Ovary (tissue), 9 donors: ENCODE results near the gene DOCK10. TPM values are rescaled to one million over a fixed set of nuclear protein-coding genes. Genes with fewer than 3 reads are reported as not detected.

ENCODE experiments used
- DNase-seq, 5 donors: peaks; one replicate each; pipeline ENCODE4 v3.0.0-alpha.2; 2019 to 2020
- H3K27ac ChIP-seq, 2 donors: fragments of 200-600 bp; one replicate each; pipeline versions ENCODE4 v1.5.1 to v1.8.0; 2019 to 2022
- H3K27me3 ChIP-seq: fragments of 200-600 bp; one replicate; pipeline ENCODE4 v1.8.0; 2022
- H3K36me3 ChIP-seq: fragments of 200-600 bp; sonication (generic); one replicate; pipeline ENCODE4 v1.5.1; 2019
- H3K4me1 ChIP-seq: one replicate; pipeline ENCODE4 v1.8.1; 2013; ENCODE audit warnings: mild to moderate bottlenecking, moderate library complexity; ENCODE audit not compliant: insufficient read depth
- H3K4me3 ChIP-seq: fragments of 200-600 bp; sonication (generic); one replicate; pipeline ENCODE4 v1.5.1; 2017
- H3K9me3 ChIP-seq, 2 donors: fragments of 200-600 bp in 1 of 2; sonication (generic) in 1 of 2; one replicate each; pipeline versions ENCODE4 v1.5.1 to v1.8.1; 2013 to 2019; ENCODE audit warnings: mild to moderate bottlenecking in 1 of 2, moderate library complexity in 1 of 2
- EP300 ChIP-seq: sonication (generic); formaldehyde crosslinking; IDR thresholded peaks from one replicate; pipeline ENCODE4 v1.6.1; 2017; ENCODE audit warnings: antibody characterized with exemption
- POLR2A ChIP-seq: fragments of 450-650 bp; IDR thresholded peaks from one replicate; pipeline ENCODE4 v1.6.1; 2017; ENCODE audit warnings: antibody characterized with exemption, mild to moderate bottlenecking, moderate library complexity
- WGBS, 3 donors: extraction: QIAGEN DNeasy Blood & Tissue Kit in 1 of 3; methylation state at CpG; one replicate each; pipeline versions ENCODE4 v1.1.5 to v1.1.7; 2013 to 2017; 5-methylcytosine and 5-hydroxymethylcytosine counted together
- intact Hi-C, 4 donors: fragments of 100-400 bp; cut with DNase I; formaldehyde crosslinking; loops; one replicate each; pipeline versions ENCODE4 v1.11.0 to v1.15.1; 2022 to 2023
- polyA plus RNA-seq, 2 donors: library from polyadenylated mRNA; stranded (reverse); fragments of 200-250 nt in 1 of 2; fragments of 350-450 nt in 1 of 2; fragmentation: Illumina TruSeq in 1 of 2; extraction: RNeasy Lipid Tissue Mini Kit (QIAGEN cat#74804) in 1 of 2; gene quantifications; one replicate each; pipeline ENCODE4 v1.2.3, GENCODE V29; 2013 to 2014
- total RNA-seq, 7 donors: library from RNA; depleted of rRNA in 2 of 7; stranded (reverse); fragments of >200 nt in 2 of 7; fragmentation: NEBNext Ultra II Directional in 3 of 7; extraction: Animal tissue kit (Norgen Biotek cat#: 25700) in 3 of 7; gene quantifications; one replicate each; pipeline versions ENCODE4 v1.1.0 to v1.2.4, GENCODE V29; 2016 to 2023
- TF ChIP-seq, protein P1 (sequence below), 3 donors: fragments of 450-650 bp in 2 of 3; fragments of 200-600 bp in 1 of 3; IDR thresholded peaks; one replicate each; pipeline versions ENCODE4 v1.5.1 to v1.8.0; 2016 to 2022; ENCODE audit warnings: antibody characterized with exemption in 3 of 3, mild to moderate bottlenecking in 1 of 3
- donor health status: DM: no; HTN: no; CAD: no; lungs with moderate emphysema.
- donor health status: DM: no; HTN: no; CAD: no.
- donor health status: Bipolar disorder and iron deficiency.
- donor health status: DM: yes; HTN: yes; CAD: no.
- donor health status: DM: no; HTN: no; CAD: no.
- donor health status: DM: yes; HTN: yes; CAD: no.

Gene DOCK10
- total and polyA plus RNA-seq, 9 donors, result 15.3 to 42.5 (median 31.2) TPM

DNA sequence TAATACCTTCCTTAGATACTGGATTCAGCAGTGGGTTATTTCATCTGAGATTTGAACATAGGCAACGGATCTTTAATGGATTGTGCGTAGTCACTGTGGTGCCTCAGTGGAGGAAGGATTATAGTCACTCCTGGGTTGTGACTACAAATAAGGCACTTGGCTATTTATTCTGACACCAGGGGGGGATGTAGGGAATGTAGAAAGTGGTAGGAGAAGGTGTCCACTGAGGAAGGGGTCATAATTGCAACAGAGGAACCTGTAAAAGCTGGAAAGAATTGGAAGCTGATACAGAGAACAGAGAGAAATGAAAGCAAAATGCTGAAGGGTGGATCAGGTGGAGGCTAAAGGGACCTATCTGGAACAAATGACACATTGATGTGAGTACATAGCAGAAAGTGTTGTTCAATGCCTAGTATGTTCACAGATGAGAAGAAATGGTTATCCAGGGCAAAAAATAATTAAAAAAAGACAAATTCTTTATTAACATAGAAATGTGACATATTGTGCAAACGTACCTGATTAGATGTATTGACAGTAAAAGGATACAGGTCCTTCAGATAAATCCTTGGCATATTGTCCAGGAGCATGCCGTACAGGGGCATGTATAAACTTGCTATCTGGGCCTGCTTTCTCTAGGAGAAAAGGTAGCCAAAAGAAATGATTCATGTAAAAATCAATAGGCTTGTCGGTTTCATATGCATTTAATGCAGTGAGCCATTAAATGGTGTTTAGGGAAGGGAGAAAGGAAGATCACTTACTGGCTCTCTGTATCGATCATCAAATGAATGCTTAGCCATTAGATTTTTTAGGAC lies 234.9 kb downstream of the DOCK10 start:
- WGBS, 3 donors, result 93 to 95% (median 93%) methylated on average over 6 of the region's 6 CpGs
- TF ChIP-seq, protein P1, sequence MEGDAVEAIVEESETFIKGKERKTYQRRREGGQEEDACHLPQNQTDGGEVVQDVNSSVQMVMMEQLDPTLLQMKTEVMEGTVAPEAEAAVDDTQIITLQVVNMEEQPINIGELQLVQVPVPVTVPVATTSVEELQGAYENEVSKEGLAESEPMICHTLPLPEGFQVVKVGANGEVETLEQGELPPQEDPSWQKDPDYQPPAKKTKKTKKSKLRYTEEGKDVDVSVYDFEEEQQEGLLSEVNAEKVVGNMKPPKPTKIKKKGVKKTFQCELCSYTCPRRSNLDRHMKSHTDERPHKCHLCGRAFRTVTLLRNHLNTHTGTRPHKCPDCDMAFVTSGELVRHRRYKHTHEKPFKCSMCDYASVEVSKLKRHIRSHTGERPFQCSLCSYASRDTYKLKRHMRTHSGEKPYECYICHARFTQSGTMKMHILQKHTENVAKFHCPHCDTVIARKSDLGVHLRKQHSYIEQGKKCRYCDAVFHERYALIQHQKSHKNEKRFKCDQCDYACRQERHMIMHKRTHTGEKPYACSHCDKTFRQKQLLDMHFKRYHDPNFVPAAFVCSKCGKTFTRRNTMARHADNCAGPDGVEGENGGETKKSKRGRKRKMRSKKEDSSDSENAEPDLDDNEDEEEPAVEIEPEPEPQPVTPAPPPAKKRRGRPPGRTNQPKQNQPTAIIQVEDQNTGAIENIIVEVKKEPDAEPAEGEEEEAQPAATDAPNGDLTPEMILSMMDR (IDR thresholded peaks at IDR 0.05), result no peak
- TF ChIP-seq POLR2A (no peak), EP300 (no peak)
- no peaks in the 10 kb centered on the region for H3K9me3 ChIP-seq
- H3K27ac ChIP-seq, result no peak overlapping the region
- no peaks in the 10 kb centered on the region for H3K4me1 ChIP-seq
- no peaks in the 10 kb centered on the region for H3K36me3 ChIP-seq
- no peaks in the 10 kb centered on the region for H3K27me3 ChIP-seq
- no peak for DNase-seq
- no peak overlapping the region for H3K4me3 ChIP-seq
- intact Hi-C loops, result no loop called here

DNA sequence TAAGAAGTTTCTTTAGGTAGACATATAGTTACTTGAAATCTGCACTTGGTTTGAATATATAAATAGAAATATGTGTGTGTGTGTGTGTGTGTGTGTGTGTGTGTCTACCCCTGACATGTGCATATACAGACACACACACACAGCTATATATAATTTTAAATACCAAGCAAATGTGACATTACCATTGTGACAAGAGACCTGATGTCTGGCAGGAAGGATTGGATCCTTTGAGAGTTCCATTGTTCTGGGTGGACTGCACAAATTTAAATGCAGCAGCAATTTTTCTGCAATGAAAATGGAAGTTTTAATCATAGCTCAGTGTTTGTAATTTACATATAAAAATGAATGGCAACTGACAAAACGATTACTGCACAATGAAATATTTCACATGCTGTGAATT lies 238.3 kb downstream of the DOCK10 start:
- H3K9me3 ChIP-seq, result no peaks in the 10 kb centered on the region
- WGBS, 3 donors, result 91 to 94% (median 94%) methylated on average over 1 of the region's 1 CpG
- TF ChIP-seq POLR2A (no peak), EP300 (no peak)
- TF ChIP-seq, protein P1 (IDR thresholded peaks at IDR 0.05), result no peak
- no peak overlapping the region for H3K4me3 ChIP-seq
- intact Hi-C loops, result no loop called here
- H3K4me1 ChIP-seq, result no peaks in the 10 kb centered on the region
- H3K27ac ChIP-seq, result no peak overlapping the region
- DNase-seq, result no peak
- no peaks in the 10 kb centered on the region for H3K27me3 ChIP-seq
- H3K36me3 ChIP-seq, result no peaks in the 10 kb centered on the region

DNA sequence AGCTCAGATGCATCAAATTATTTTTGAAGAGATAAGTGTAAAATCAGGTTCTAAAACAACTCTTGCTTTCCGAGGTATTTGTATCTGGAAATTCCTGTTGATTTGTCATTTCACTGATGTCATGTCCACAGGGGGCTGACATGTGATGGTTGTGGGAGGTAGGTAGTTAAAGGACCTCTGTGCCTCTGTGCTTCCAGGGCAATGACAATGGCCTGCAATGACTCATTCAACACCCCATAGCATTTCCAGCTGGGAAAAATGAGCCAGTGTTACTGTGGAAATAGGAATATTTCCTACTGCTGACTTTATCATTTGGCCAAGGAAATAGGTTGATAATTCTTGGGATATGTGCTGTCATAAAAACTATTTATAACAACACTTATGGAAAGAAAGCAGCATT lies 239.9 kb downstream of the DOCK10 start:
- Histone ChIP-seq H3K4me1 (no peaks in the 10 kb centered on the region), H3K27me3 (no peaks in the 10 kb centered on the region), H3K27ac (no peak overlapping the region), H3K36me3 (no peaks in the 10 kb centered on the region), H3K9me3 (no peaks in the 10 kb centered on the region), H3K4me3 (no peak overlapping the region)
- no peak for TF ChIP-seq POLR2A
- no peak for TF ChIP-seq EP300
- TF ChIP-seq, protein P1 (IDR thresholded peaks at IDR 0.05), result no peak
- 58 to 68% (median 58%) methylated on average over 1 of the region's 1 CpG for WGBS, 3 donors
- intact Hi-C loops, result no loop called here
- DNase-seq, result no peak

DNA sequence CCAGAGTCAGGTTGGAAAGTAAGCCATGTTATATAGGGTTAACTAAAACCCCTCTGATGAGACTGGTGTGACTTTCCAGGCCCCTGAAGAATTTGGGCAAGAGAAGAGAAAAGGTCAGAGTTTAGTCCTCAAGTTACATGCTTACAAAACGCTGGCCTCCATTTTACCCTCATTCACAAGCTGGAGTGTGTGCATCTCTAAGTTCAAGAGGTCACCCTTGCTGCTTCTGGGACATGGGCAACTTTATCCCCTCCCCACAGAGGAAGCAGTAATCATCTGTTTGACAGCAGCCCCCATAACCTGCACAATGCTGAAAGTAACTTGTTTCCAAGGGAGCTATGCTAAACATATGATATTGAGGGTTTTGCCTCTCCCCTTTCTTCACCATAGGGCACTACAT lies 240.9 kb downstream of the DOCK10 start:
- Histone ChIP-seq H3K4me3 (no peak overlapping the region), H3K27ac (no peak overlapping the region), H3K4me1 (peaks cover 2% of the 10 kb centered on the region), H3K36me3 (no peaks in the 10 kb centered on the region), H3K27me3 (no peaks in the 10 kb centered on the region), H3K9me3 (no peaks in the 10 kb centered on the region)
- intact Hi-C loops, result no loop called here
- DNase-seq, result no peak
- TF ChIP-seq POLR2A (no peak), EP300 (no peak)
- TF ChIP-seq, protein P1 (IDR thresholded peaks at IDR 0.05), result no peak
- WGBS, 3 donors, result 10 to 20% (median 20%) methylated on average over 1 of the region's 1 CpG
